HEK293 (cell line): Measurements from ENCODE around the gene WFDC1.
A peak's percentile ranks its signal among the peaks of the same experiment; 100 is the strongest.

Experiments used
- CTCF ChIA-PET: fragments of 350-600 bp; formaldehyde crosslinking; extraction: SDS; loops from one replicate; lab custom pipeline; 2021; ENCODE audit warnings: antibody characterized with exemption; lab: Yijun Ruan, JAX
- POLR2A ChIA-PET: fragments of 300-600 bp; formaldehyde crosslinking; extraction: SDS; loops from one replicate; lab custom pipeline; 2020; ENCODE audit warnings: antibody characterized with exemption, inconsistent platforms; lab: Yijun Ruan, JAX
- H3K27ac ChIP-seq: fragments of 200-500 bp; sonication (Bioruptor generic); 2 replicates; pipeline ENCODE4 v1.5.1; 2014; ENCODE audit warnings: low read depth, low read length, control low read depth, inconsistent platforms; ENCODE audit errors: extremely low read depth
- H3K36me3 ChIP-seq, 2 experiments: fragments of 200-500 bp in 1 of 2; sonication (Bioruptor generic) in 1 of 2; 1 replicate in 1 of 2; 2 replicates in 1 of 2; pipeline ENCODE4 v1.5.1; 2014 to 2017; ENCODE audit warnings: inconsistent platforms in 2 of 2, low read length in 2 of 2; ENCODE audit not compliant: control insufficient read depth in 2 of 2, insufficient read depth in 1 of 2
- H3K4me1 ChIP-seq: fragments of 200-500 bp; sonication (Bioruptor generic); 2 replicates; pipeline ENCODE4 v1.5.1; 2014; ENCODE audit warnings: mild to moderate bottlenecking, low read length, inconsistent platforms; ENCODE audit not compliant: control insufficient read depth, insufficient read depth
- H3K4me3 ChIP-seq: 2 replicates; pipeline ENCODE4 v1.5.1; 2011; ENCODE audit warnings: low read depth, mild to moderate bottlenecking, control low read depth, low read length, moderate library complexity
- H3K9me3 ChIP-seq: fragments of 200-500 bp; sonication (Bioruptor generic); 2 replicates; pipeline ENCODE4 v1.5.1; 2014; ENCODE audit warnings: low read depth, low read length, inconsistent platforms; ENCODE audit not compliant: control insufficient read depth, insufficient read depth
- BCL11B ChIP-seq: fragments of 450-650 bp; formaldehyde crosslinking; IDR thresholded peaks from 2 replicates; pipeline ENCODE4 v1.5.1; 2016; ENCODE audit warnings: low read depth, missing biosample characterization, missing genetic modification characterization
- HOXC10 ChIP-seq: sonication (generic); formaldehyde crosslinking; IDR thresholded peaks from 2 replicates; pipeline ENCODE4 v1.8.1; 2023; ENCODE audit warnings: mild to moderate bottlenecking, missing genetic modification reagents
- KLF10 ChIP-seq: fragments of 450-650 bp; IDR thresholded peaks from 2 replicates; pipeline ENCODE4 v1.5.1; 2018; ENCODE audit warnings: missing biosample characterization, mild to moderate bottlenecking, missing genetic modification characterization
- KLF7 ChIP-seq: fragments of 450-650 bp; formaldehyde crosslinking; IDR thresholded peaks from 2 replicates; pipeline ENCODE4 v1.5.1; 2016; ENCODE audit warnings: missing biosample characterization, missing genetic modification characterization, borderline replicate concordance
- SCRT2 ChIP-seq: fragments of 450-650 bp; formaldehyde crosslinking; IDR thresholded peaks from 2 replicates; pipeline ENCODE4 v1.5.1; 2016; ENCODE audit warnings: missing biosample characterization, missing genetic modification characterization
- SP3 ChIP-seq: fragments of 450-650 bp; formaldehyde crosslinking; IDR thresholded peaks from 2 replicates; pipeline ENCODE4 v1.5.1; 2016; ENCODE audit warnings: missing biosample characterization, missing genetic modification characterization
- ZBTB48 ChIP-seq: fragments of 450-650 bp; formaldehyde crosslinking; IDR thresholded peaks from 2 replicates; pipeline ENCODE4 v1.5.1; 2016; ENCODE audit warnings: missing biosample characterization, missing genetic modification characterization
- ZIC2 ChIP-seq: fragments of 450-650 bp; formaldehyde crosslinking; IDR thresholded peaks from 2 replicates; pipeline ENCODE4 v1.5.1; 2016; ENCODE audit warnings: missing biosample characterization, missing genetic modification characterization
- ZNF221 ChIP-seq: fragments of 450-650 bp; formaldehyde crosslinking; IDR thresholded peaks from 2 replicates; pipeline ENCODE4 v1.5.1; 2017; ENCODE audit warnings: missing biosample characterization, missing genetic modification characterization, borderline replicate concordance
- ZNF23 ChIP-seq: fragments of 450-650 bp; formaldehyde crosslinking; IDR thresholded peaks from 2 replicates; pipeline ENCODE4 v1.5.1; 2016; ENCODE audit warnings: missing biosample characterization, missing genetic modification characterization, borderline replicate concordance
- ZNF366 ChIP-seq: fragments of 450-650 bp; formaldehyde crosslinking; conservative IDR thresholded peaks from 2 replicates; pipeline ENCODE4 v1.5.1; 2016; ENCODE audit warnings: missing biosample characterization, missing genetic modification characterization
- ZNF394 ChIP-seq: fragments of 450-650 bp; formaldehyde crosslinking; IDR thresholded peaks from 2 replicates; pipeline ENCODE4 v1.5.1; 2016; ENCODE audit warnings: missing biosample characterization, missing genetic modification characterization, mild to moderate bottlenecking, moderate library complexity, borderline replicate concordance
- ZNF48 ChIP-seq: fragments of 450-650 bp; formaldehyde crosslinking; IDR thresholded peaks from 2 replicates; pipeline ENCODE4 v1.5.1; 2016; ENCODE audit warnings: missing biosample characterization, missing genetic modification characterization
- ZNF513 ChIP-seq: fragments of 450-650 bp; IDR thresholded peaks from 2 replicates; pipeline ENCODE4 v1.5.1; 2018; ENCODE audit warnings: missing biosample characterization, missing genetic modification characterization
- ZNF518A ChIP-seq: fragments of 450-650 bp; formaldehyde crosslinking; conservative IDR thresholded peaks from 2 replicates; pipeline ENCODE4 v1.5.1; 2016; ENCODE audit warnings: low read depth, missing biosample characterization, missing genetic modification characterization
- ZNF529 ChIP-seq: fragments of 450-650 bp; formaldehyde crosslinking; IDR thresholded peaks from 2 replicates; pipeline ENCODE4 v1.5.1; 2017; ENCODE audit warnings: missing genetic modification characterization, missing biosample characterization; ENCODE audit not compliant: insufficient replicate concordance
- ZNF530 ChIP-seq: fragments of 450-650 bp; formaldehyde crosslinking; IDR thresholded peaks from 2 replicates; pipeline ENCODE4 v1.5.1; 2016; ENCODE audit warnings: low read depth, missing biosample characterization, missing genetic modification characterization
- ZNF549 ChIP-seq: fragments of 450-650 bp; IDR thresholded peaks from 2 replicates; pipeline ENCODE4 v1.5.1; 2018; ENCODE audit warnings: missing biosample characterization, missing genetic modification characterization, mild to moderate bottlenecking, inconsistent platforms, moderate library complexity
- ZNF610 ChIP-seq: fragments of 450-650 bp; formaldehyde crosslinking; IDR thresholded peaks from 2 replicates; pipeline ENCODE4 v1.5.1; 2016; ENCODE audit warnings: missing biosample characterization, missing genetic modification characterization, borderline replicate concordance
- ZNF629 ChIP-seq: fragments of 450-650 bp; formaldehyde crosslinking; IDR thresholded peaks from 2 replicates; pipeline ENCODE4 v1.5.1; 2017; ENCODE audit warnings: missing biosample characterization, missing genetic modification characterization
- ZNF692 ChIP-seq: fragments of 450-650 bp; formaldehyde crosslinking; IDR thresholded peaks from 2 replicates; pipeline ENCODE4 v1.5.1; 2016; ENCODE audit warnings: missing biosample characterization, missing genetic modification characterization
- ZNF837 ChIP-seq: fragments of 450-650 bp; formaldehyde crosslinking; IDR thresholded peaks from 2 replicates; pipeline ENCODE4 v1.5.1; 2016; ENCODE audit warnings: missing biosample characterization, missing genetic modification characterization
- ZSCAN30 ChIP-seq: fragments of 450-650 bp; IDR thresholded peaks from 2 replicates; pipeline ENCODE4 v1.5.1; 2018; ENCODE audit warnings: missing biosample characterization, mild to moderate bottlenecking, missing genetic modification characterization, moderate library complexity

The WFDC1 gene

GRCh38 chr16:84327926-84328505, 33.3 kb downstream of the WFDC1 start (continued):
- no peak for TF ChIP-seq ZNF518A
- TF ChIP-seq ZNF513 (tag by site-specific recombination), result no peak
- no peak for TF ChIP-seq ZNF692 (tag by site-specific recombination)
- TF ChIP-seq ZNF394 (tag by site-specific recombination), result no peak
- no peak for TF ChIP-seq ZNF549 (tag by site-specific recombination)
- TF ChIP-seq ZNF23, result no peak

- POLR2A ChIA-PET, result no interaction called here
Observed at GRCh38 chr16:84329016-84329415, 34.3 kb downstream of the WFDC1 start.

GRCh38 chr16:84329843-84330684, 35.4 kb downstream of the WFDC1 start:
- H3K4me3 ChIP-seq, result no peak overlapping the region
- no peak overlapping the region for H3K27ac ChIP-seq
- no peaks in the 10 kb centered on the region for H3K4me1 ChIP-seq
- ChIA-PET CTCF (interaction anchor here (0.7 to 1.0 kb wide), 2 partner anchors 53 to 687 kb away, joined by 3 read pairs; no protein-coding TSS in a partner anchor), POLR2A (no interaction called here)
- no peaks in the 10 kb centered on the region for H3K9me3 ChIP-seq
- H3K36me3 ChIP-seq, result no peaks in the 10 kb centered on the region
- TF ChIP-seq ZNF837 (tag by site-specific recombination), result no peak
- no peak for TF ChIP-seq KLF10
- TF ChIP-seq ZSCAN30 (tag by site-specific recombination), result no peak
- TF ChIP-seq ZIC2, result peak; percentile 59

More at GRCh38 chr16:84329016-84329415, 34.3 kb downstream of the WFDC1 start:
- H3K4me3 ChIP-seq, result no peak overlapping the region
- CTCF ChIA-PET, result interaction anchor here (0.6 to 0.7 kb wide), 2 partner anchors 51 to 760 kb away, joined by 4 to 5 read pairs; no protein-coding TSS in a partner anchor
- H3K27ac ChIP-seq, result no peak overlapping the region
- no peaks in the 10 kb centered on the region for H3K36me3 ChIP-seq
- TF ChIP-seq ZNF529 (tag by site-specific recombination) (no peak), ZNF366 (tag by site-specific recombination) (no peak), SCRT2 (tag by site-specific recombination) (no peak), ZNF629 (no peak), ZNF530 (tag by site-specific recombination) (no peak), ZNF221 (tag by site-specific recombination) (no peak), ZNF610 (tag by site-specific recombination) (no peak), HOXC10 (CRISPR knock-in tag) (no peak), SP3 (tag by site-specific recombination) (no peak), ZNF48 (tag by site-specific recombination) (no peak), KLF7 (tag by site-specific recombination) (no peak), BCL11B (tag by site-specific recombination) (no peak), ZBTB48 (tag by site-specific recombination) (no peak)
- TF ChIP-seq, all 188 proteins: peak for 0
- Histone ChIP-seq H3K4me1 (no peaks in the 10 kb centered on the region), H3K9me3 (no peaks in the 10 kb centered on the region)
